Hepatocyte (in vitro differentiated cells): ENCODE results near the gene NPR3.

Experiments
- EZH2 ChIP-seq: fragments of 200-600 bp; sonication (generic); IDR thresholded peaks from 2 replicates; pipeline ENCODE4 v1.6.1; 2016; ENCODE audit warnings: antibody characterized with exemption, mild to moderate bottlenecking, borderline replicate concordance
- EZH2phosphoT487 ChIP-seq: fragments of 200-600 bp; sonication (generic); IDR thresholded peaks from one replicate; pipeline ENCODE4 v1.6.1; 2018; ENCODE audit warnings: antibody characterized with exemption, mild to moderate bottlenecking, low read depth, moderate library complexity; ENCODE audit not compliant: unreplicated experiment, severe bottlenecking
- TF ChIP-seq, protein P1 (sequence below): fragments of 200-600 bp; sonication (generic); IDR thresholded peaks from 2 replicates; pipeline ENCODE4 v1.5.1; 2016; ENCODE audit warnings: antibody characterized with exemption, mild to moderate bottlenecking; ENCODE audit not compliant: poor library complexity

DNA sequence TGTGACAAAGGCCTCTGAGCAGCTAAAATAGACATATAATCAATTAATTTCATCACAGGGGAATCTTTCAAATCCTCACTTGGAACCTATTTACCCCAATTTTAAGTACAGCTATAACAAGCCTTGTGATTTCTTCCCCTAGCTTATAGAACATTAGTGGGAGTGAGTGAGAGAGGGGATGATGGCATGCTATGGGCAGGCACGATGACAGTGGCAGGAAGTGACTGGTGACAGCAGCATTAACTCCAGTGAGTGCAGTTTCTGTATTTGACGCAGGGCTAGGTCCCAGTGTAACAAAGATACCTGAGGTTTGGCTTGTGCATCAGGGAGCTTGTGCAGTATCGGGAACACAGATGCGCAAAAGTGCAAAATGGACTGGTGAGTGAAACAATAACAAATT lies 54.1 kb downstream of the NPR3 start:
- TF ChIP-seq, protein P1, sequence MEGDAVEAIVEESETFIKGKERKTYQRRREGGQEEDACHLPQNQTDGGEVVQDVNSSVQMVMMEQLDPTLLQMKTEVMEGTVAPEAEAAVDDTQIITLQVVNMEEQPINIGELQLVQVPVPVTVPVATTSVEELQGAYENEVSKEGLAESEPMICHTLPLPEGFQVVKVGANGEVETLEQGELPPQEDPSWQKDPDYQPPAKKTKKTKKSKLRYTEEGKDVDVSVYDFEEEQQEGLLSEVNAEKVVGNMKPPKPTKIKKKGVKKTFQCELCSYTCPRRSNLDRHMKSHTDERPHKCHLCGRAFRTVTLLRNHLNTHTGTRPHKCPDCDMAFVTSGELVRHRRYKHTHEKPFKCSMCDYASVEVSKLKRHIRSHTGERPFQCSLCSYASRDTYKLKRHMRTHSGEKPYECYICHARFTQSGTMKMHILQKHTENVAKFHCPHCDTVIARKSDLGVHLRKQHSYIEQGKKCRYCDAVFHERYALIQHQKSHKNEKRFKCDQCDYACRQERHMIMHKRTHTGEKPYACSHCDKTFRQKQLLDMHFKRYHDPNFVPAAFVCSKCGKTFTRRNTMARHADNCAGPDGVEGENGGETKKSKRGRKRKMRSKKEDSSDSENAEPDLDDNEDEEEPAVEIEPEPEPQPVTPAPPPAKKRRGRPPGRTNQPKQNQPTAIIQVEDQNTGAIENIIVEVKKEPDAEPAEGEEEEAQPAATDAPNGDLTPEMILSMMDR: no peak
- TF ChIP-seq EZH2phosphoT487: no peak
- TF ChIP-seq EZH2: no peak
